NK-92 treated with Interleukin-12 subunit alpha and Interleukin-12 subunit beta, amount 100 ng/mL, for 24 hours (cell line): Measurements from ENCODE around the gene ZNF177.

Experiments
- DNase-seq: peaks from one replicate; lab custom pipeline; 2025; lab: John Stamatoyannopoulos, UW

The ZNF177 gene

DNA sequence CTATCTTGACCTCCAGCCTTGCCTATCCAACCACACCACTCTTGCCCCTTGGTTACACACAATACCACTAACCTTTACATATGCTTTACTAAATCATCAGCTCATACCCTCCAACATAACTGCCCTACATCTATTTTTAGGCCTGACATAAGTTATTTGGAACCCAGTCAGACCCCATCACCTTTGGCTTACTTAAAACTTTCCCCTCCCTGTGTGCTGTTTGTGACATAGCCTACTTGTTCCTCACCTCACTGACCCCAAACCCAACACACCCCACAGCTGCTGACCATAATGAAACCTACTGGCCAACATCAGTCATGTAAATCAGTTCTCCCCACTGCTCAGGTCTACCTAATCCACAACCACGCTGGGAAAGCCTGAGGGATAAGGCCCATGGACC, 67.6 kb downstream of the ZNF177 start:
- no peak for DNase-seq

DNA sequence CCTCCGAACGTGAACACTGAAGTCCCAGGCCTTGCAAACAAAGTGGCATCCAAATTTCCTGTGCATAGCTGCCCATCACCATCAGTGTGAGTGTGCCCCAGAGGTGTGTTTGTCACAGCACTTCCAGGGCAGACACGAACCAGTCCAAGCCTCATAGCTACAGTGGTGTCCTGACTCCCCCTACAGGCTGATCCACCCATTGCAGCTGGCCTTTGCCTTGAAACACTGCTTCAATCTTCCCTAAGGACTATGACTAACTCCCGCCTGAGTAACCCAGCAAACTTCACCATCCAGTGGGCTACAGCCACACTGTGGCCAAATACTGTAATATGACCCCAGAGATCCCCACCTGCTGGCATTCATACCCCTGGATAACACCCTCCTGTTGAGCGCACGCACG, 68.7 kb downstream of the ZNF177 start:
- DNase-seq: peak; percentile 37
